Stimulated activated CD4-positive, alpha-beta T cell treated with anti-CD3 and anti-CD28 coated beads, Interleukin-4, amount 100 ng/mL, for 1 hour (primary cell): ENCODE data around the gene PYGL.
"Not testable (repeated sequence)": the region's sequence is repeated elsewhere in the genome, so short reads cannot be mapped to it uniquely, and the experiment has no call there.

ENCODE experiments used
- DNase-seq: peaks from one replicate; pipeline ENCODE4 v3.0.0-alpha.2; 2020

The PYGL gene

GRCh38 chr14:50943943-50944646 lies at the start of gene PYGL:
TSS of gene PYGL (minus strand) at chr14:50944483. CDS start at chr14:50944403, 80 bp downstream.
- peak; percentile 28 for DNase-seq

DNA sequence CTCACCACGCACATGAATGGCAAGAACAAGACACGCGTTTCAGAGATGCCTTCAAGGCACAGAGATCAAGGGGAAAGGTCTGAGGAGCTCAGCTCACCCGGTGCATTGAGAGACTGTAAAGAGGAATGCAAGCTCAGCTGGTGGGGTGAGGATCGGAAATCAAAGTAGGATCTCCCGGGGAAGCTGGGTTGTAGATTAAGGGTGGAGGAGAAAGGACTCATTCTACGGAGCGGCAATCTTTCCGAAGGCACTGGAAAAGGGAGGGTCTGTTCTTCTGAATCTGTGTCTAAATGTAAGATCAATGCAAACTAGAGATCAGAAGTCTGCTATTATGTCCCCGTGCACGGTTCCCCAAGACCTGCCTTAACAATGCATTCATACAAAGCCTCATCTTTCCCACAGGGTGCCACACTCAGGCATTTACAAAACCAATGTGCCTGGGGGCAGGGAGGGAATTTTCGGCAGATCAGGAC lies 41.6 kb upstream of the PYGL start:
- DNase-seq = no peak

- DNase-seq = no peak
These were observed 41.0 kb upstream of the PYGL start for GRCh38 chr14:50985124-50985858.

- no peak for DNase-seq
These were observed 39.9 kb upstream of the PYGL start for GRCh38 chr14:50984036-50984710.

- DNase-seq = no peak
These were observed 35.9 kb upstream of the PYGL start for GRCh38 chr14:50979941-50980850.

- DNase-seq = no peak
These were observed 34.6 kb upstream of the PYGL start for GRCh38 chr14:50978888-50979287.

GRCh38 chr14:50978529-50978871 lies 34.2 kb upstream of the PYGL start:
- no peak for DNase-seq

DNA sequence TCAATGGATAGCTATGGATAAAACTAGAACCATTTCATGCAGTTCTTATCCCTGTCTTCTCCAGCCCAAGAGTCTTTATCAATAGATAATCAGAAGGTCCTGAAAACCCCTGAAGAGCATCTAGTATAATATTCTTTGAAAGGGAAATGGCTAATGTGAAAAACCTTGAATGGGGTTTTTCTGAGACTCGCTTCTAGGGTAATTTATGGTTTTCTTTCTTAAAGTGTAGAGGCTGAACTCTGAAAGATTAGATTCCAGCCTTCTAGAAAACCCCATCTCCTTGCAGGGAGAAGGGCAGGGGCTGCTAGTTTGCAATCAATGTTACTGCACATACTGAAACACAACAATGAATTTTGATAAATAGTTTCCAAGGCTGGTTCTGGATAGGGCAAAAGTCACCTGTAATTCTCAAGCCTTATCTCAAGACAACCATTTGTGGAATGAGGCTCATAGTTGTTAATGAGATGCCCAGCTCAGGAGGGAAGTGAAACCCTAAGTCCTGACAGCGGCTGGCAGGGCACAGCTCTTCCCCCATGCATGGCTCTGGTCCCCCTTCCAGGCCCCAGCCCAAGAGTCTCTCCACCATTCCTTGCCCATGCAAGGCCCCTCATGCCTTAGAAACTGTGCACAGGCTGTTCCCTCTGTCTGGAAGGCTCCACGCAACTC lies 33.7 kb upstream of the PYGL start:
- no peak for DNase-seq

- no peak for DNase-seq
These were observed 29.8 kb upstream of the PYGL start for GRCh38 chr14:50974118-50974517.

DNA sequence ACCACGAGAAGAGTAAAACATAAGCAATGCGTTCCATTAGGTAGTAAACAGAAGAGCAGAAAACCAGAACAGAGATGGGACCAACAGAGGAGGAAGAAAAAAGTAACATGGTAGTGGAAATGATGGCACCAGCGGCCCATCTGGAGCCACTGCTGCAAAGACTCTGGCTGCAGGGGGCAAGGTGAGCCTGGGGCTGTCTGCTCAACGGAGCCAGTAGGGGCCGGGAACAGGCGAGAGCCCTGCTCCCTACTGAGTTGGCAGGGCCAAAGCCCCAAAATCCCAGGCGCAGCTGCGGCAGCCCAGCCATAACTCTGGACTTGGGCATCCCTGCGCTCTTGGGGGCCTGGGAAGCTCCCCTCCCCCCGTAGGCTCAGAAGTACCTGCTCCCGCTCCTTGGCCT lies 28.5 kb upstream of the PYGL start:
- no peak for DNase-seq

- no peak for DNase-seq
These were observed 26.9 kb upstream of the PYGL start for GRCh38 chr14:50970886-50971781.

- no peak for DNase-seq
These were observed 23.5 kb upstream of the PYGL start for GRCh38 chr14:50967790-50968189.

DNA sequence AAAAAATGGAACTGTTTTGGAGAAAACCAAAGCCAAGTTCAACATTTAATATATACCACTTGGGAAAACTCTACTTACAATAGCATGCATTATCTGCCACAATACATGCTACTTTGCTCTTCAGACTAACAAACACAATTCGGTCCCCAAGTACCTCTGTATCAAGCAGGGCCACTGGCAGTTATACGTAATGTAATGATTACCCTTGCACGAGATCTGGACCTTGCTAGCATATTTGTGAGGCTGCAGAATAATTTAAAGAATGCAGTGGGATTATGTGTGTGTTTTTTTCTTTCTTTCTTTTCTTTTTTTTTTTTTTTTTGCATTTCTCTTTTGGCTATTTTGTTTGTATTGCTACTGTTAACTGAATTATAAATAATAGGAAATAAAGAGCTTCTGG lies 22.8 kb upstream of the PYGL start:
- DNase-seq = no peak

DNA sequence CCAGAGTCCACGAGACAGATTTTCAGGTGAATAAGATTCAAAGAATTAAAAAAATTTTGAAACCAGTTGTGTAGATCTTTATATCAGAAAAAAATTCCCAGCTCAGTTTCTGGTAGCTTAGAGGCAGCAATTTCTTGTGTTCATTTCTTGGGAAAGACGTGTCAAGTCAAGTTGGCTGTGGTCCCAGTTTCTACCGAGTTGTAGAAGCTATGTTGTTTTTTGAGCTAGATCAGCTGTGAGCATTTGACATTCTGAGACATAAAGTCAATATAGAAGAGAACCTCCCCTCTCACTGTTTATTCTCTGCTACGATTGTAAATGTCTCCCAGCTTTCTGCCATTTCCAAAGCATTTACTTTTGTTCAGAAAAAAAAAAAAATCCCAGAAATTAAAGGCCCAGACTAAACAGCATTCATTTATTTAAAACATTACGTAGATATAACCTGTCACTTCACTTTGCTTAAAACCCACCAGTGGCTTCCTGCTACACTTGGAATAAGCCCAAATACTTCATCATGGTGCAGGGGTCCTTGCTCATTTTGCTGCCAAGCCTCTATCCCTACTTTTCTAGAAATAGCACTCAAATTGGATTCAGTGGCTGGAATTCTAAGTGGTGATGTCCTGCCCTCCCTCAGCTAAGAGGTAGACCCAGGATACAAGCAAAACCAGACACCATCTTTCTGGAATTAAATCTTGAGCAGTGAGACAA lies 20.6 kb upstream of the PYGL start:
- DNase-seq = no peak

DNA sequence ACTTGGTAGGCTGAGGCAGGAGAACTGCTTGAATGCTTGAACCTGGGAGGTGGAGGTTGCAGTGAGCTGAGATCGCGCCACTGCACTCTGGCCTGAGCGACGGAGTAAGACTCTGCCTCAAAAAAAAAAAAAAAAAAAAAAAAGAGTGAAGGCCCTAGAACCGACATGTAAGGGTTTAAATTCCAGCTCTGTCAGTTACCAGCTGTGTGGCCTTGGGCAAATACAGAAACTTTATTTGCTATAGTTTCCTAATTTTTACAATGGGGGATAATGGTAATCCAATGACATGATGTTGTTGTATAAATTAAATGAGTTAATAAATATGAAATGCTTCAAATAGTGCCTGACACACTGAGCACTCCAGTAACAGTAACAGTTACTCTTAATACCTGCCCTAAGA lies 19.6 kb upstream of the PYGL start:
- DNase-seq = no peak

- DNase-seq = no peak
These were observed 17.4 kb upstream of the PYGL start for GRCh38 chr14:50961605-50962221.

- no peak for DNase-seq
These were observed 13.0 kb upstream of the PYGL start for GRCh38 chr14:50957296-50957695.

DNA sequence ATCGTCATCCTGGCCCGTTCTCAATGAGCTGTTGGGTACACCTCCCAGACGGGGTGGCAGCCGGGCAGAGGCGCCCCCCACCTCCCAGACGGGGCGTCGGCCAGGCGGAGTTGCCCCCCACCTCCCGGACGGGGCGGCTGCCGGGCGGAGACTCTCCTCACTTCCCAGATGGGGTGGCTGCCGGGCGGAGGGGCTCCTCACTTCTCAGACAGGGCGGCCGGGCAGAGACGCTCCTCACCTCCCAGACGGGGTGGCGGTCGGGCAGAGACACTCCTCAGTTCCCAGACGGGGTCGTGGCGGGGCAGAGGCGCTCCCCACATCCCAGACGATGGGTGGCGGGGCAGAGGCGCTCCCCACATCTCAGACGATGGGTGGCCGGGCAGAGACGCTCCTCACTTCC lies 12.1 kb upstream of the PYGL start:
- not testable (repeated sequence) for DNase-seq

DNA sequence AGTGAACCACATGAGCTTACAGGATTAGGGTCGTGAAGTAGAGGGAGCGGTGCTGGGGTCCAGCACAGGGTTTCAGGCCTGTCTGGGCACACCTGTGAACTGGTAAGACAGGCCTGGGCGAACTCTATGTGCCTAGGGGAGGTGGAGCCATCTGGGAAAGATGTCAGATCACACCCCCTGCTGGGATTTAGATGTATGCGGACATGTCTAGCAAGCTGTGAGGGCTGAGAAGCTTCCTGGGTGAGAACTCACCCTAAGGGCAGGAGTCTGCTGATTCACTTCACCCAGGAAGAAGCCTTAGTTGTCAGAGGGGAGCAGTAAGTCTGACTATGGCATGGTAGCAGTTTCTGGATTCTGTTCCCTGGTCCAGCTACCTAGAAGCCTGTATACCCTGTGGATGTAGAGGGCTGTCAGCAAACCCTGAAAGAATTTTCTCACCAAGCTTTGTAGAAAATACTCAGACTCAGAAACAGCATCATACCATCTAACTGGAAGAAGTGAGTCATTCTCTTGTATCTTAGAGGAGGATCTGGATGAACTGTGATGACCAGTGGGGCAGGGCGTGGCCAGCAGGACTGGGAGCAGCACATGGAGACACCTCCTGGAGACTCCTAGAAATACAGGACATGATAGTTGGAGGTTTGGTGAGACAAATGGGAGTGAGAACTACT lies 11.2 kb upstream of the PYGL start:
- DNase-seq = no peak
